ENCODE data around the gene GIT2. TPM values are rescaled to one million over a fixed set of nuclear protein-coding genes. Genes with fewer than 3 reads are reported as not detected.

The GIT2 gene
- total RNA-seq, 1 experiment from 2014 or later, result 40.0 TPM

DNA sequence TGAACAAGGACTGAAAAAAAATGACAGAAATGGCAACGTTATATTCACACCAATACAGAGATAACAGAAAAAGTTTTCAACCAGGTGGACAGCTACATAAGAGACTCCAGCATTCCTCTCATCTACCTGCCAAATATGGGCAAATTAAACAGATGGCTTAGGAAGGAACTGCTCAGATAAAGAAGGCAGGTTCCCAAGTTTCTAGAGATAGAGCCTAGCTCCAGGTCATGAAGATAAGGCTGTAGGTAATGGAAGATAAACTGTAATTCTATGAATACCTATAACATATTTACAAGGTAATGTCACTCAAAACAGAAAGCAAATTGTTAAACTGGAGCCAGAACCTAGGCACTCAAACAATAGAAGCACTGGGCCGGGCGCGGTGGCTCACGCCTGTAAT lies 42.5 kb downstream of the GIT2 start:
- Histone ChIP-seq H3K4me1 (ENCODE audit: control insufficient read depth, insufficient read depth, low read length) (no peaks in the 10 kb centered on the region), H3K9me3 (ENCODE audit: control insufficient read depth, insufficient read depth, low read depth, low read length) (no peaks in the 10 kb centered on the region), H3K4me3 (ENCODE audit: low read depth in 2 of 2, low read length in 2 of 2) (no peak overlapping the region), H3K27me3 (ENCODE audit: control insufficient read depth, insufficient read depth, low read length) (no peaks in the 10 kb centered on the region), H3K36me3 (ENCODE audit: control insufficient read depth, insufficient read depth, low read length) (peaks cover 7% of the 10 kb centered on the region), H3K27ac (ENCODE audit: low read length) (no peak overlapping the region)
- intact Hi-C loops (cut with micrococcal nuclease; ENCODE audit: unreplicated experiment) (no loop called here), in situ Hi-C loops (cut with HindIII; ENCODE audit: low pct_unique_long_range_greater_than_20kb, low sequenced_read_pairs) (no loop called here)
- ChIA-PET POLR2A (no interaction called here), CTCF (no interaction called here)
- ATAC-seq (no peak), DNase-seq (ENCODE audit: low read depth, low spot score) (no peak)
- TF ChIP-seq SIN3A (IDR thresholded peaks at IDR 0.05; ENCODE audit: borderline replicate concordance, insufficient read depth, low read depth, low read length) (no peak), CTCF (IDR thresholded peaks at IDR 0.05) (no peak), TCF7L2 (IDR thresholded peaks at IDR 0.05; ENCODE audit: low read depth, low read length) (no peak), POLR2AphosphoS5 (IDR thresholded peaks at IDR 0.05; ENCODE audit: low read depth, low read length) (no peak)
- TF ChIP-seq, protein P1, sequence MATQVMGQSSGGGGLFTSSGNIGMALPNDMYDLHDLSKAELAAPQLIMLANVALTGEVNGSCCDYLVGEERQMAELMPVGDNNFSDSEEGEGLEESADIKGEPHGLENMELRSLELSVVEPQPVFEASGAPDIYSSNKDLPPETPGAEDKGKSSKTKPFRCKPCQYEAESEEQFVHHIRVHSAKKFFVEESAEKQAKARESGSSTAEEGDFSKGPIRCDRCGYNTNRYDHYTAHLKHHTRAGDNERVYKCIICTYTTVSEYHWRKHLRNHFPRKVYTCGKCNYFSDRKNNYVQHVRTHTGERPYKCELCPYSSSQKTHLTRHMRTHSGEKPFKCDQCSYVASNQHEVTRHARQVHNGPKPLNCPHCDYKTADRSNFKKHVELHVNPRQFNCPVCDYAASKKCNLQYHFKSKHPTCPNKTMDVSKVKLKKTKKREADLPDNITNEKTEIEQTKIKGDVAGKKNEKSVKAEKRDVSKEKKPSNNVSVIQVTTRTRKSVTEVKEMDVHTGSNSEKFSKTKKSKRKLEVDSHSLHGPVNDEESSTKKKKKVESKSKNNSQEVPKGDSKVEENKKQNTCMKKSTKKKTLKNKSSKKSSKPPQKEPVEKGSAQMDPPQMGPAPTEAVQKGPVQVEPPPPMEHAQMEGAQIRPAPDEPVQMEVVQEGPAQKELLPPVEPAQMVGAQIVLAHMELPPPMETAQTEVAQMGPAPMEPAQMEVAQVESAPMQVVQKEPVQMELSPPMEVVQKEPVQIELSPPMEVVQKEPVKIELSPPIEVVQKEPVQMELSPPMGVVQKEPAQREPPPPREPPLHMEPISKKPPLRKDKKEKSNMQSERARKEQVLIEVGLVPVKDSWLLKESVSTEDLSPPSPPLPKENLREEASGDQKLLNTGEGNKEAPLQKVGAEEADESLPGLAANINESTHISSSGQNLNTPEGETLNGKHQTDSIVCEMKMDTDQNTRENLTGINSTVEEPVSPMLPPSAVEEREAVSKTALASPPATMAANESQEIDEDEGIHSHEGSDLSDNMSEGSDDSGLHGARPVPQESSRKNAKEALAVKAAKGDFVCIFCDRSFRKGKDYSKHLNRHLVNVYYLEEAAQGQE (IDR thresholded peaks at IDR 0.05; ENCODE audit: insufficient read depth in 1 of 2, low read depth in 2 of 2, low read length in 1 of 2), result no peak
- no TSS peak for BruUV-seq (replicated peaks)

DNA sequence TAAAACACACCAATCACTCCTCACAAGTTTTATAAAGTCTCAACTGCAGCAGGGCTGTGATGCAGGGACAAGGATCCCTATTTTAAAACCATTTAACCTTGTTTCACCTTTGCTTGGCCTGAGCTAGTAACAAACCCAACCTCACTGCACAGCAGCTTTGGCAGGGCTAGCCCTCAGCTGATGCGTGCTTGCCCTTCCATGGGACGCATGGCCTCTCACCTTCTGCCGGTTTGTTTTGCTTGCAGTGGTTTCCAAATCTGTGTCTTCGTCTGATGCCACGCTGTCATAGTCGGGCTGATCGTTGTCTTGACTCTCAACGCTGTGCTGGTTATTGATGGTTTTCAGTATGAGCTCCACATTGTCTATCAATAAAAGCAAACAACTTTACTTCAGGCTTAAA lies 43.3 kb downstream of the GIT2 start:
- Histone ChIP-seq H3K27ac (ENCODE audit: low read length) (no peak overlapping the region), H3K27me3 (ENCODE audit: control insufficient read depth, insufficient read depth, low read length) (no peaks in the 10 kb centered on the region), H3K4me1 (ENCODE audit: control insufficient read depth, insufficient read depth, low read length) (no peaks in the 10 kb centered on the region), H3K36me3 (ENCODE audit: control insufficient read depth, insufficient read depth, low read length) (peaks cover 7% of the 10 kb centered on the region), H3K4me3 (ENCODE audit: low read depth in 2 of 2, low read length in 2 of 2) (no peak overlapping the region), H3K9me3 (ENCODE audit: control insufficient read depth, insufficient read depth, low read depth, low read length) (no peaks in the 10 kb centered on the region)
- ChIA-PET CTCF (no interaction called here), POLR2A (no interaction called here)
- no peak for ATAC-seq
- no peak for DNase-seq (ENCODE audit: low read depth, low spot score)
- intact Hi-C loops (cut with micrococcal nuclease; ENCODE audit: unreplicated experiment), result no loop called here
- in situ Hi-C loops (cut with HindIII; ENCODE audit: low pct_unique_long_range_greater_than_20kb, low sequenced_read_pairs), result no loop called here
- no TSS peak for BruUV-seq (replicated peaks)
- TF ChIP-seq SIN3A (IDR thresholded peaks at IDR 0.05; ENCODE audit: borderline replicate concordance, insufficient read depth, low read depth, low read length), result no peak
- TF ChIP-seq, protein P1 (IDR thresholded peaks at IDR 0.05; ENCODE audit: insufficient read depth in 1 of 2, low read depth in 2 of 2, low read length in 1 of 2), result no peak
- TF ChIP-seq TCF7L2 (IDR thresholded peaks at IDR 0.05; ENCODE audit: low read depth, low read length), result no peak
- TF ChIP-seq POLR2AphosphoS5 (IDR thresholded peaks at IDR 0.05; ENCODE audit: low read depth, low read length), result no peak
- TF ChIP-seq CTCF (IDR thresholded peaks at IDR 0.05), result no peak

Data from Panc1 (cell line).